ENCODE results near the gene SCAF1. TPM values are rescaled to one million over a fixed set of nuclear protein-coding genes. Genes with fewer than 3 reads are reported as not detected.

SCAF1 gene
- total RNA-seq, 1 donor from 2014 or later = 68.6 TPM

DNA sequence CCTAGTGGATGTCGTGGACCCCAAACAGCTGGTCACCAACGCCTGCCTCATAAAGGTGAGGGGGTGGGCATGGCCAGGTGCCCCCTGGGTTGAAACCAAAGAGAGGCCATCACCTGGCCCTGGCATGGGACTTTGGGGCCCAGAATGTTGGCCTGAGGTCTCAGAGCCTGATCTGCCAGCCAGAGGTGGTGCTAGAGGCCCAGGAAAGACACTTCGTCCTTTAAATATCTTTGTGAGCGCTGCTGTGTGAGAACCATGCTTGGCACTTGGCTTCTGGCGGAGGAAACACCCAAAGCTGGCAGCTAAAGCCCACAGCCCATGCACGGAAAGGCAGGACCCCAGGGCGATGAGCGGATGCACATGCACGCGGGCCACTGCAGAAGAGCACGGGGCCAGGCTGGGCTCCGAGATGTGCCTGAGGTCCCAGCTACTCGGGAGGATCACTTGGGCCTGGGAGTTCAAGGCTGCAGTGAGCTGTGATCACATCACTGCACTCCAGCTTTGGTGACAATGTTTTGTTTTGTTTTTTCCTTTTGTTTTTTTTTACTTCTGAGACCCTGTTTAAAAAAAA is 43.1 kb downstream of the SCAF1 start:
- no peak for DNase-seq (ENCODE audit: extremely low read depth, low read depth, low spot score)

DNA sequence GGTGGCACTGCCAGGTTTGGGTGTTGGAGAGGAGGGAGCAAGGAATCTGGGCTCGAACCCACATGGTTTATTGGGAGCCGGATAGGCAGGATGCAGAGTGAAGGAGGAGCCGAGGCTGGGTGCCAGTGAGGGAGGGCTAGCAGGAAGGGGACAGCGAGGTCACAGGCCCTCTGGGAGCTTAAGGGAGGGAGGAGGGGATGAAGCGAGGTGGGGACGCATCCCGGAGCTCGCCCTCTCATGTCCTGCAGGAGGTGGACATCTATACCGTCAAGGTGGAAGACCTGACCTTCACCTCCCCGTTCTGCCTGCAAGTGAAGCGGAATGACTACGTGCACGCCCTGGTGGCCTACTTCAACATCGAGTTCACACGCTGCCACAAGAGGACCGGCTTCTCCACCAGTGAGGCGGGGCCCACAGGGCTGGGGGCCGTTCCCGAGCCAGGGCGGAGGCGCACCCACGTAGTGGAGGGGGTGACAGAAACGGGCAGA is 43.9 kb downstream of the SCAF1 start:
- DNase-seq (ENCODE audit: extremely low read depth, low read depth, low spot score) = no peak

GRCh38 chr19:49686503-49687088 is 44.6 kb downstream of the SCAF1 start:
- DNase-seq (ENCODE audit: extremely low read depth, low read depth, low spot score) = no peak

DNA sequence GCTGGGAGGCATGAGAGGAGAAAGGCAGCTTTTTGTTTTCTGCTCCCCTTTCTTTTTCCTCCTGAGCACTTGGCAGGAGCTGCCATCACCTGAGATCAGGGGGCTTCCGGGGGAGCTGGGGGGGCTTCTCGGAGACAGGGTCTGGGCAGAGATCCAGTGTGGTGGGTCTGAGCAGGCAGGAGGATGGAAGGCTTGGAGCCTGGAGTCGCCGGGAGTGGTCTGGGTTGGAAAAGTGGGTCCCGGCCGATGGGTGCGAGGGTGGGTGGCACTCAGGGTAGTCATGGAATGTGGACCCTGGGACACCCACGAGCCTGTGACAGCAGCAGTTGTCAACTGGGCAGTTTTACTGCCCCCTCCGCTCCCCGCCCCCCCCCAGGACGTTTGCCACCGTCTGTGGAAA is 45.1 kb downstream of the SCAF1 start:
- no peak for DNase-seq (ENCODE audit: extremely low read depth, low read depth, low spot score)

- DNase-seq (ENCODE audit: extremely low read depth, low read depth, low spot score) = no peak
Observed at GRCh38 chr19:49687566-49688316, 45.7 kb downstream of the SCAF1 start.

- no peak for DNase-seq (ENCODE audit: extremely low read depth, low read depth, low spot score)
Observed at GRCh38 chr19:49688531-49689132, 46.6 kb downstream of the SCAF1 start.

DNA sequence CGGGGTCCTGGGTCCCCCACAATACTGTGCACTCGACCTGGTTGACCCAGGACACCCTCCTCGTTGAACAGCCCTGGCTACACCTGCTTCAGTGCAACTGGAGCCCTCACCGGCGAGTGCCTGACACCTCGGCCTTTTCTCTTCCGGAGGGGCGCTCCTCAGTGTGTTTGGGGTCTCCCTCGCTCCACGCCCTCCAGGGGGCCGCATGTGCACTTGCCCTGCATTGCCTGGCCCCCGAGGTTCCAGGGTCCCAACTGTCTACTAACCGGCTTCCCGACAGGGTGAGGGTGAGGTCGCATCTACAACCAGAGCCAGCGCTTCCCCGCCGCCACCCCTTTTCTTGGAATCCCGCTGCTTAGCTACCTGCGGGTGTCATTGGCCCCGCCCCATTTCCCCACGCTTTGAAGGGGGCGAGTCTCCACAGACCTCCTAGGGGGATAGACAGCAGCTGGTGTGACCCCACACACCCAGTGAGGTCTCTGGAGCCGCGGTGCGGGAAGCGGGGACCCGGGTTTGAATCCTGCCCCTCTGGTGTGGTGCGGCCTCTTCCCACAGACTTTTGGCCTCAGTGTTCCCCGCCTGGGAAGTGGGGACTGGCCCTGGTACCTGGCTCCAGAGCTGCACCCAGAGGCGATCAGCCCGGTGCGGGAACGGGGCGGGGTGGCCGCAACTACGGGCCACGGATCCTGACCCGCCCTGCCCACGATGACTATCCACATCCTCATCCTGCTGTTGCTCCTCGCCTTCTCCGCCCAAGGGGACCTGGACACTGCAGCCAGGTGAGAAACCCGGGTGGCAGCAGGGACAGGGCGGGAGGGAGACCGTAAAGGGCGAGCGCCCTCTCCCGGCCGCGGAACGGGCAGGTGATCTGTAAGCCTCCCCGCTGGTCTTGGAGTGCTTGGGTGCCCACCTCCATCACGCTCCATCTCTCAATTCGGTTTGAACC is 47.4 kb downstream of the SCAF1 start, which contains the start of gene ADM5:
ADM5 (plus strand) TSS at position 462 of the 946 bp plus-strand sequence; CDS start at position 706, 244 bp downstream.
- no peak for DNase-seq (ENCODE audit: extremely low read depth, low read depth, low spot score)

DNA sequence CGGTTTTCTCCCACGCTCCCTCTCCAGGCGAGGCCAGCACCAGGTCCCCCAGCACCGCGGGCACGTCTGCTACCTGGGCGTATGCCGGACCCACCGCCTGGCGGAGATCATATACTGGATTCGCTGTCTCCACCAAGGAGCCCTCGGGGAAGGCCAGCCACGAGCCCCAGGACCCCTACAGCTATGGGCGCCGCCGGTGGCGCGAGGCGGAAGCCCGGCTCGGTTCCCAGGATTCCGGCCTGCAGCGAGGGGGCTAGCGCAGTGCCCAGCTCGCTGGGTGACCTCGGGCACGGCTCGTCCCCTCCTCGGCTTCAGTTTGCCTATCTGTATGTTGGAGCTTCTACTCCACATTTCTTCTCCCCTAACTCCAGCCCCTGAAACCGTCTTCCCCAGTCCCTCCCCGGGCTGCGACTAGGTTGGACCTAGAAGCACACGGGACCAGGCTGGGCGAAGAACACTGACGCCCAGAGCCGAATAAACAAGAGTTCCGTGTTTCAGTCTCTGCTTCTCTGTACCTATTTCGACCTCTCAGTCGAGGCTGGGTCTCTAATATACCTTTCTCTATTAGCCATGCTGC is 48.2 kb downstream of the SCAF1 start:
- no peak for DNase-seq (ENCODE audit: extremely low read depth, low read depth, low spot score)

GRCh38 chr19:49690656-49691242 is 48.7 kb downstream of the SCAF1 start, which contains the start of gene CPT1C:
TSS of gene CPT1C (plus strand) at chr19:49691116. CDS start at chr19:49692253, 1,137 bp downstream.
- DNase-seq (ENCODE audit: extremely low read depth, low read depth, low spot score) = no peak

DNA sequence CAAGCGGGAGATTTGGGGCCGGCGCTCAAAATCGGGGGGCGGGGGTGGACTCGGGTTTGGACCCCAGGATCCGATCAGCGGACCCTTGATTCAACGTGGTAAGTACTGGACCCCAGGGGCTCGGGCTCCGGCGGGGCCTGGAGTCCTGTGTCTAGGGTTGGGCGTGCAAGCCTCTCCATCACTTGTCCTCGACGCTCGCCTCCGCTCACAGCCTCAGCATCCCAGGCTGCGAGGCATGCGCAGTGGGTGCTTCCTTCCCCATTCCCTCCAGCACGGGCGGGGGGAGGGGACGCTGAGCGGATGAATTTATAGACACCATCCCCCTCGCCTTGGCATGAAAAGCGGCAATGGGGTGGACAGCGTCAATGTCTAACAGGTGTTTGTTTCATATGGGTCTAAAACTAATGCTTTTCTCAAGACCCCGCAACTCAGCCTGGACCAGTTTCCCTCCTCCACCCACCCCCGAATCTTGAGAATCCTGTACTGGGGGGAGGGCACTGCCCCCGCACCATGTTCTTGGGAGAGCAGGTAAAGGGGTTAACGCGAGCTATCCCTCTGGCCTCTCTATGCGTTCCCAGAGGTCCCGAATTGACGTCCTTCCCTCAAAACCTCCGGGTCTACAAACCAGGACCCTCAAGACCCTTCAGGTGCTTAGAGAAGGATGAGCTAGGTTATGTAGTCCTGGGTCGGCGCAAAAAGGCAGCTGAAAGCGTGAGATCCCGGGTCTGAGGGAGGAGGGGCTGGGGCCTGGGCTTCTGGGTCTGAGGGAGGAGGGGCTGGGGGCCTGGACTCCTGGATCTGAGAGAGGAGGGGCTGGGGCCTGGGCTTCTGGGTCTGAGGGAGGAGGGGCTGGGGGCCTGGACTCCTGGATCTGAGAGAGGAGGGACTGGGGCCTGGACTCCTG is 49.5 kb downstream of the SCAF1 start:
- DNase-seq (ENCODE audit: extremely low read depth, low read depth, low spot score) = no peak

DNA sequence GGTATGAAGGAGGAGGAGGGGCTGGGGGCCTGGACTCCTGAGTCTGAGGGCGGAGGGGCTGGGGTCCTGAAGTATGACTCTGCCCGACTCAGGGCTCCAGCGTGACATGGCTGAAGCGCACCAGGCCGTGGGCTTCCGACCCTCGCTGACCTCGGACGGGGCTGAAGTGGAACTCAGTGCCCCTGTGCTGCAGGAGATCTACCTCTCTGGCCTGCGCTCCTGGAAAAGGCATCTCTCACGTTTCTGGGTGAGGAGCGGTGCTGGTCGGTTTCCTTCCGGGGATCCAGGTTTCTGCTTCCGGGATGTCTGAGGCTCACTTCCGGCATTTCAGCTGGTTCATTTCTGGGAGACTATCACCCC is 50.1 kb downstream of the SCAF1 start:
- no peak for DNase-seq (ENCODE audit: extremely low read depth, low read depth, low spot score)

DNA sequence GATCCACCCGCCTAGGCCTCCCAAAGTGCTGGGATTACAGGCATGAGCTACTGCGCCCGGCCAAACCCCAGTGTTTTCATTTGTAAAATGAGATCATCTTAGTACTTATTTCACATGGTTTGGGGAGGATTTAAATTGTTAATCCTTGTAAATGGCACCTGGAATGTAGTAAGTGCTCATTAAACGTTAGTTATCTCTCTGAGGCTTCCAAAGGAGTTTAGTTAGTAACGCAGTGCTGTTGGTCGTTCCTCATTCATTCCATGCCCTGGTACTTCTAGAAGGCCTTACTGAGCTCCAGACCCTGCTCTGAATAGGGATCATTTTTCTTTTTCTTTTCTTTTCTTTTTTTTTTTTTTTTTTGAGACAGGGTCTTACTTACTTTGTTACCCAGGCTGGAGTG is 54.1 kb downstream of the SCAF1 start:
- no peak for DNase-seq (ENCODE audit: extremely low read depth, low read depth, low spot score)

GRCh38 chr19:49696865-49697264 is 54.9 kb downstream of the SCAF1 start:
- no peak for DNase-seq (ENCODE audit: extremely low read depth, low read depth, low spot score)

- no peak for DNase-seq (ENCODE audit: extremely low read depth, low read depth, low spot score)
Observed at GRCh38 chr19:49699364-49699763, 57.4 kb downstream of the SCAF1 start.

DNA sequence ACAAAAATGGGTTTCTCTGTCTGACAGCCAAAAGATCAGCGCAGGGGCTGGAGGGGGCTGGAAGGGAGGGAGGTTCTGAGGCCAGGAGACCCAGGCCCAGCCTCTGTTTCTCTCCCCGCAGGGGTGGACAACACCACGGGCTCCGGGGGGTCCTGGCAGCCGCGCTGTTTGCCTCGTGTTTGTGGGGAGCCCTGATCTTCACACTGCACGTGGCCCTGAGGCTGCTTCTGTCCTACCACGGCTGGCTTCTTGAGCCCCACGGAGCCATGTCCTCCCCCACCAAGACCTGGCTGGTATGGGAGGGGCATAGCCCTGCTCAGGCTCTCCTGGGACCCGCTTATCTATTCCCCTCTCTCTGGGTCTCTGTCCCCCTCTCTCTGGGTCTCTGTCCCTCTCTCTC is 58.6 kb downstream of the SCAF1 start:
- DNase-seq (ENCODE audit: extremely low read depth, low read depth, low spot score) = no peak

- no peak for DNase-seq (ENCODE audit: extremely low read depth, low read depth, low spot score)
Observed at GRCh38 chr19:49701271-49701786, 59.3 kb downstream of the SCAF1 start.

- no peak for DNase-seq (ENCODE audit: extremely low read depth, low read depth, low spot score)
Observed at GRCh38 chr19:49704888-49705642, 63.1 kb downstream of the SCAF1 start.

DNA sequence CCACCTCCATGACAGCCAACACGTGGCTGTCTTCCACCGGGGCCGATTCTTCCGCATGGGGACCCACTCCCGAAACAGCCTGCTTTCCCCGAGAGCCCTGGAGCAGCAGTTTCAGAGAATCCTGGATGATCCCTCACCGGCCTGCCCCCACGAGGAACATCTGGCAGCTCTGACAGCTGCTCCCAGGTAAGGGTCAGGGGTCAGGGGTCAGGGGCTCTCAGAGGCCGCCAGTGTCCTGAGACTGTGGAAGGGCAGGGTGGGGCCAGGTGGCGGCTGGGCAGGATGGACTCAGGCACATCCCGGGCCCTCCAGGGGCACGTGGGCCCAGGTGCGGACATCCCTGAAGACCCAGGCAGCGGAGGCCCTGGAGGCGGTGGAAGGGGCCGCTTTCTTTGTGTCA is 63.9 kb downstream of the SCAF1 start:
- DNase-seq (ENCODE audit: extremely low read depth, low read depth, low spot score) = no peak
